Peyer's patch (tissue), 4 donors: ENCODE measurements around the gene TMTC4.

ENCODE experiments used
- CTCF ChIP-seq, 6 experiments: fragments of 450-650 bp in 4 of 6; fragments of 200-600 bp in 2 of 6; sonication (generic) in 1 of 6; IDR thresholded peaks; one replicate each; pipeline ENCODE4 v1.5.1; 2017 to 2019; ENCODE audit warnings: antibody characterized with exemption in 6 of 6, mild to moderate bottlenecking in 3 of 6, moderate library complexity in 1 of 6
- POLR2A ChIP-seq, 2 donors: fragments of 450-650 bp; IDR thresholded peaks; one replicate each; pipeline ENCODE4 v1.5.1; 2017; ENCODE audit warnings: antibody characterized with exemption in 2 of 2, mild to moderate bottlenecking in 2 of 2, moderate library complexity in 2 of 2

- TF ChIP-seq CTCF (IDR thresholded peaks at IDR 0.05) (peak in 3 of 6 experiments; percentile 32 to 45 (median 40)), POLR2A (IDR thresholded peaks at IDR 0.05) (peak in 1 of 2 donors; percentile 75)
Measured at GRCh38 chr13:100674872-100675660, 471 bp upstream of the TMTC4 start.
